ENCODE data around the gene VSX2. TPM values are rescaled to one million over a fixed set of nuclear protein-coding genes. Genes with fewer than 3 reads are reported as not detected.
A peak's percentile ranks its signal among the peaks of the same experiment; 100 is the strongest.

Gene VSX2
- total RNA-seq, 1 experiment from 2014 or later, result not detected

GRCh38 chr14:74296037-74296467, 56.8 kb downstream of the VSX2 start:
- Histone ChIP-seq H3K36me3 (ENCODE audit: low read depth, low read length) (peaks cover 13% of the 10 kb centered on the region), H3K79me2 (ENCODE audit: low read length) (peaks cover 10% of the 10 kb centered on the region), H3K27ac (ENCODE audit: low read length) (no peak overlapping the region), H4K20me1 (ENCODE audit: low read length) (no peaks in the 10 kb centered on the region), H3K27me3 (ENCODE audit: low read length) (no peaks in the 10 kb centered on the region), H3K9ac (ENCODE audit: low read length) (no peak overlapping the region), H3F3A (ENCODE audit: low read length, unreplicated experiment) (no peaks in the 10 kb centered on the region), H2AFZ (ENCODE audit: low read length) (no peak overlapping the region), H3K4me3 (ENCODE audit: low read length) (no peak overlapping the region), H3K9me2 (replicated peaks; ENCODE audit: low read length) (no peaks in the 10 kb centered on the region), H3K4me1 (ENCODE audit: insufficient read depth, low read length) (peaks cover 8% of the 10 kb centered on the region; the same call in 1 of the 2 replicates), H3K9me3 (ENCODE audit: low read length) (no peaks in the 10 kb centered on the region), H3K4me2 (ENCODE audit: low read length) (no peak overlapping the region)
- no peak for DNase-seq
- ChIA-PET CTCF (no interaction called here), POLR2A (ENCODE audit: unreplicated experiment) (no interaction called here)
- no TSS peak for BruUV-seq (replicated peaks)
- no peak for ATAC-seq
- intact Hi-C loops (cut with micrococcal nuclease), result no loop called here
- TF ChIP-seq CTCF (conservative IDR thresholded peaks at IDR 0.05; ENCODE audit: low read depth, low read length) (no peak), EZH2phosphoT487 (IDR thresholded peaks at IDR 0.05; ENCODE audit: borderline replicate concordance, low read length) (no peak), EZH2 (IDR thresholded peaks at IDR 0.05; ENCODE audit: low read length, unreplicated experiment) (no peak)

DNA sequence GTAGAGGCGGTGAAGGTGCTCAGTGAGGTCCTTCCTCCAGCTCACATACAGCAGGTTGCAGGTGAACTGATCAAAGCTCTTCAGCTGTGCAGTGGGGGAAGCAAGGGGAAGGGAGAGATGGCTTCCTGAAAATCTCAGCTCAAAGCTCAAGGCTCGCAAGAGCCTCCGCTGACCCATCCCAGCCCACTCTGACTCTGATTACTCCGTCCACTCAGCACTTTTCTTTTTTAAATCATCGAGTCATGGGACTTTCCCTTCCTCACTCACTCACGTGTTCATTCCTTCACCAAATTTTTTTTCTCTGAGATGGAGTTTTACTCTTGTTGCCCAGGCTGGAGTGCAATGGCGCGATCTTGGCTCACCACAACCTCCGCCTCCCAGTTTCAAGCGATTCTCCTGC, 58.7 kb downstream of the VSX2 start:
- Histone ChIP-seq H3K27me3 (ENCODE audit: low read length) (no peaks in the 10 kb centered on the region), H3K4me3 (ENCODE audit: low read length) (no peak overlapping the region), H3K36me3 (ENCODE audit: low read depth, low read length) (peaks cover 8% of the 10 kb centered on the region), H3K27ac (ENCODE audit: low read length) (no peak overlapping the region), H3F3A (ENCODE audit: low read length, unreplicated experiment) (no peaks in the 10 kb centered on the region), H3K4me2 (ENCODE audit: low read length) (no peak overlapping the region), H3K9ac (ENCODE audit: low read length) (no peak overlapping the region), H4K20me1 (ENCODE audit: low read length) (no peaks in the 10 kb centered on the region), H3K9me2 (replicated peaks; ENCODE audit: low read length) (no peaks in the 10 kb centered on the region), H3K79me2 (ENCODE audit: low read length) (peaks cover 27% of the 10 kb centered on the region), H2AFZ (ENCODE audit: low read length) (no peak overlapping the region), H3K9me3 (ENCODE audit: low read length) (no peaks in the 10 kb centered on the region), H3K4me1 (ENCODE audit: insufficient read depth, low read length) (peaks cover 13% of the 10 kb centered on the region; the same call in 1 of the 2 replicates)
- BruUV-seq (replicated peaks), result no TSS peak
- no peak for TF ChIP-seq EZH2 (IDR thresholded peaks at IDR 0.05; ENCODE audit: low read length, unreplicated experiment)
- TF ChIP-seq EZH2phosphoT487 (IDR thresholded peaks at IDR 0.05; ENCODE audit: borderline replicate concordance, low read length), result no peak
- no peak for TF ChIP-seq CTCF (conservative IDR thresholded peaks at IDR 0.05; ENCODE audit: low read depth, low read length)
- intact Hi-C loops (cut with micrococcal nuclease), result no loop called here
- DNase-seq (no peak), ATAC-seq (no peak)
- CTCF ChIA-PET, result no interaction called here
- POLR2A ChIA-PET (ENCODE audit: unreplicated experiment), result no interaction called here

DNA sequence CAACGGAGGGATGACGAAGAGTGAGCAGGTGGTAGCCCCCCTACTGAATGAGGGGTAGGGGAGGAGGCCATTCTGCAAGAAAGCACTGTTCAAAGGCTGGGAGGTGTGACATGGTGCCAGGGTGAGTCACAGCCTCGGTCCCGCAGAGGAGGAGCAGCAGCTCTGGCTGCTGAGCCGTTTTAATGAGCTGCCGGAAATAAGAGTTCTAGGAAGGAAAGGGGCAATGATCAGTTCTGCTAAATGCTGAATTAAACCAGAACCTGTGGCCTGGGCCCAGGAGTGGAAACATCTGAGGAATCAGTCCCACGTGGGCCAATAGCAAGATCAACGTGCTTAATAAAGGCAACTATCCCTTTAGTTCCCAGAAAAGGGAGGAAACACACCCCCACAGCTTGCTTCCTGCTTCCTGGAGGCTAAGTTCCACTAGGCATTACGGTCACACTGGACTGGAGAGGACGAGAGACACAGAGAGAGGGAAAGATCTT, 59.9 kb downstream of the VSX2 start:
- H3K4me3 ChIP-seq (ENCODE audit: low read length), result no peak overlapping the region
- H3K27ac ChIP-seq (ENCODE audit: low read length), result peak overlapping the region; percentile 45
- no peaks in the 10 kb centered on the region for H3F3A ChIP-seq (ENCODE audit: low read length, unreplicated experiment)
- H3K9me2 ChIP-seq (replicated peaks; ENCODE audit: low read length), result no peaks in the 10 kb centered on the region
- ATAC-seq (peak; percentile 14; the same call in 1 of the 2 replicates), DNase-seq (peak; percentile 31)
- BruUV-seq (replicated peaks), result no TSS peak
- no peaks in the 10 kb centered on the region for H3K27me3 ChIP-seq (ENCODE audit: low read length)
- TF ChIP-seq EZH2phosphoT487 (IDR thresholded peaks at IDR 0.05; ENCODE audit: borderline replicate concordance, low read length) (no peak), EZH2 (IDR thresholded peaks at IDR 0.05; ENCODE audit: low read length, unreplicated experiment) (no peak), CTCF (conservative IDR thresholded peaks at IDR 0.05; ENCODE audit: low read depth, low read length) (no peak)
- H3K4me1 ChIP-seq (ENCODE audit: insufficient read depth, low read length), result peaks cover 17% of the 10 kb centered on the region; the same call in 1 of the 2 replicates
- ChIA-PET CTCF (no interaction called here), POLR2A (ENCODE audit: unreplicated experiment) (no interaction called here)
- no peaks in the 10 kb centered on the region for H3K9me3 ChIP-seq (ENCODE audit: low read length)
- H3K9ac ChIP-seq (ENCODE audit: low read length), result no peak overlapping the region
- H2AFZ ChIP-seq (ENCODE audit: low read length), result peak overlapping the region; percentile 63
- H3K79me2 ChIP-seq (ENCODE audit: low read length), result peaks cover 27% of the 10 kb centered on the region
- H3K4me2 ChIP-seq (ENCODE audit: low read length), result peak overlapping the region; percentile 45
- peaks cover 8% of the 10 kb centered on the region for H3K36me3 ChIP-seq (ENCODE audit: low read depth, low read length)
- intact Hi-C loops (cut with micrococcal nuclease), result no loop called here
- no peaks in the 10 kb centered on the region for H4K20me1 ChIP-seq (ENCODE audit: low read length)

Measured in PC-3 (cell line).